Pancreas (tissue), 10 donors: Measurements from ENCODE around the gene CHSY3. TPM values are rescaled to one million over a fixed set of nuclear protein-coding genes. Genes with fewer than 3 reads are reported as not detected.

Source experiments
- ATAC-seq, 4 donors: fragments of 200-7000 bp; cut with Tn5 transposase; one replicate each; pipeline versions ENCODE4 v1.8.0 to v1.9.1; 2020; ENCODE audit warnings: mild to moderate bottlenecking in 4 of 4, moderate library complexity in 4 of 4
- DNase-seq, 6 donors: peaks; one replicate each; pipeline ENCODE4 v3.0.0-alpha.2; 2020
- FAIRE-seq: peaks from 2 replicates; lab custom pipeline; 2012; peaks lifted over from hg19 to GRCh38; lab: Jason Lieb, UNC
- H3K27ac ChIP-seq, 4 donors: fragments of 200-600 bp; sonication (generic); 1 replicate in 3 of 4; 2 replicates in 1 of 4; pipeline versions ENCODE4 v1.5.0 to v1.8.0; 2020
- H3K27me3 ChIP-seq, 4 donors: fragments of 200-600 bp; one replicate each; pipeline ENCODE4 v1.8.0; 2021
- H3K36me3 ChIP-seq, 3 donors: fragments of 200-600 bp; sonication (generic) in 1 of 3; one replicate each; pipeline versions ENCODE4 v1.5.0 to v1.8.0; 2020 to 2021
- H3K4me1 ChIP-seq, 3 donors: fragments of 200-600 bp; one replicate each; pipeline ENCODE4 v1.8.0; 2021
- H3K4me3 ChIP-seq, 4 donors: fragments of 200-600 bp; sonication (generic) in 2 of 4; one replicate each; pipeline versions ENCODE4 v1.5.0 to v1.8.0; 2020 to 2021
- H3K9me3 ChIP-seq, 4 donors: fragments of 200-600 bp; one replicate each; pipeline ENCODE4 v1.8.0; 2021
- CTCF ChIP-seq, 4 donors: fragments of 200-600 bp; sonication (generic) in 3 of 4; IDR thresholded peaks; one replicate each; pipeline versions ENCODE4 v1.5.0 to v1.8.0; 2021; ENCODE audit warnings: antibody characterized with exemption in 4 of 4
- WGBS, 2 donors: extraction: QIAGEN DNeasy Blood & Tissue Kit; methylation state at CpG; one replicate each; pipeline ENCODE4 v1.1.7; 2013; 5-methylcytosine and 5-hydroxymethylcytosine counted together
- intact Hi-C, 3 donors: fragments of 100-400 bp; cut with DNase I; formaldehyde crosslinking; loops; one replicate each; pipeline versions ENCODE4 v1.11.1 to v1.14.2; 2022
- polyA plus RNA-seq, 2 donors: library from polyadenylated mRNA; stranded (reverse); fragments of 200-250 nt; gene quantifications; one replicate each; pipeline ENCODE4 v1.2.3, GENCODE V29; 2013
- total RNA-seq, 6 donors: library from RNA; stranded (reverse); fragmentation: NEBNext Ultra II Directional in 4 of 6; extraction: Animal tissue kit (Norgen Biotek cat#: 25700) in 4 of 6; gene quantifications; one replicate each; pipeline versions ENCODE4 v1.2.1 to v1.2.4, GENCODE V29; 2021 to 2023
- donor health status: healthy with polysubstance abuse.
- donor health status: DM: no; HTN: no; CAD: no; lungs with moderate emphysema.
- donor health status: DM: no; HTN: no; CAD: no.
- donor health status: control.
- donor health status: control.
- donor health status: Bipolar disorder and iron deficiency.
- donor health status: DM: yes; HTN: yes; CAD: no.
- donor health status: DM: no; HTN: no; CAD: no.
- donor health status: DM: no; HTN: no; CAD: no.
- donor health status: DM: yes; HTN: yes; CAD: no.

The CHSY3 gene
- total and polyA plus RNA-seq, 8 donors: 0.07 to 1.2 (median 0.16) TPM

DNA sequence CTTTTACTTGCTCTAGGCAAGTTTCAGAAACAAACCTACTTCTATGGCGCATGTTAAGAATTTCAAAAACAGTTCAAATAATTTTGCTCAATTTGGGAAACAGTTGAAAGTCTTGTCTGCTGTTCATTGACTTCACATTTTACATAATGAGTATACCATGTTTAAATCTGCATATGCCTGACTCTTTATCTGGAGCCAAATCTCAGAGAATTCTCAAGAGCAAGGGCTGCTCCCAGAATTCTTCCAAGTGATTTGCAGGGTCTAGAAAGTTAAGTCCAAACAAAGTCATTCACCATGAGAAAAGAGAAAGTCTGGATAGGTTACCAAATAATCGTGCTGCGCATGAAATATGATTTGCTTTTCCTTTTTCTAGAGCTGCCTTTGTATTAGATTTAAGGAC, 160.2 kb downstream of the CHSY3 start:
- FAIRE-seq (no peak), ATAC-seq (no peak), DNase-seq (no peak)
- H3K9me3 ChIP-seq: no peaks in the 10 kb centered on the region
- no peaks in the 10 kb centered on the region for H3K27me3 ChIP-seq
- TF ChIP-seq CTCF (IDR thresholded peaks at IDR 0.05): no peak
- no peak overlapping the region for H3K27ac ChIP-seq
- no peaks in the 10 kb centered on the region for H3K4me1 ChIP-seq
- no peak overlapping the region for H3K4me3 ChIP-seq
- WGBS, 2 donors: 90 to 96% methylated on average over 3 of the region's 3 CpGs
- H3K36me3 ChIP-seq: no peaks in the 10 kb centered on the region
- intact Hi-C loops: no loop called here

DNA sequence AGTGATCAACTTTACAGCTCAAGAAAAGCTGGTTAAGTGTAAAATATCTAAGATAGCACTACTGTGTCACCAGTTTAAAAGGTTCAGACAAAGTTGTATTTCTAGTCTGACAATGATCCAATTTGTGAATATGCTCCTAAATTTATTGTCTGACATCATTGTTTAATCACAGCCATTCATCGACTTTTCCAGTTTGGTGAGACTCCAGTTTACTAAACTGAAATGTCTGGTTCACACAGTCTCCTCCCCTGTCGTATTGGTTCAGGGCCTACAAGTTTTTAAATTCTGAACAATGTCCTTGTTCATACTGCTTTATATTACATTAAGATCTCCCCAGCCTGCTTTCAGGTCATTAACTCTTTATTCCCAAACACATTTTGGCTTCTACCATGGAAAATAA, 161.4 kb downstream of the CHSY3 start:
- ATAC-seq (no peak), FAIRE-seq (no peak), DNase-seq (no peak)
- Histone ChIP-seq H3K27me3 (no peaks in the 10 kb centered on the region), H3K4me1 (no peaks in the 10 kb centered on the region), H3K27ac (no peak overlapping the region), H3K4me3 (no peak overlapping the region), H3K36me3 (no peaks in the 10 kb centered on the region), H3K9me3 (no peaks in the 10 kb centered on the region)
- TF ChIP-seq CTCF (IDR thresholded peaks at IDR 0.05): no peak
- intact Hi-C loops: no loop called here
- 74% methylated on average over 2 of the region's 2 CpGs for WGBS, 2 donors

GRCh38 chr5:130066644-130067043, 162.4 kb downstream of the CHSY3 start:
- intact Hi-C loops: no loop called here
- DNase-seq (no peak), FAIRE-seq (no peak), ATAC-seq (no peak)
- Histone ChIP-seq H3K4me3 (no peak overlapping the region), H3K27me3 (no peaks in the 10 kb centered on the region), H3K36me3 (no peaks in the 10 kb centered on the region), H3K9me3 (no peaks in the 10 kb centered on the region), H3K4me1 (no peaks in the 10 kb centered on the region), H3K27ac (no peak overlapping the region)
- WGBS, 2 donors: 87% methylated on average over 3 of the region's 3 CpGs
- TF ChIP-seq CTCF (IDR thresholded peaks at IDR 0.05): no peak

- H3K9me3 ChIP-seq: no peaks in the 10 kb centered on the region
- H3K27me3 ChIP-seq: no peaks in the 10 kb centered on the region
- no peak overlapping the region for H3K27ac ChIP-seq
- H3K36me3 ChIP-seq: no peaks in the 10 kb centered on the region
- DNase-seq (no peak), ATAC-seq (no peak), FAIRE-seq (no peak)
- no peaks in the 10 kb centered on the region for H3K4me1 ChIP-seq
- no peak for TF ChIP-seq CTCF (IDR thresholded peaks at IDR 0.05)
- intact Hi-C loops: no loop called here
- H3K4me3 ChIP-seq: no peak overlapping the region
These were observed 163.1 kb downstream of the CHSY3 start for GRCh38 chr5:130067364-130067763.

DNA sequence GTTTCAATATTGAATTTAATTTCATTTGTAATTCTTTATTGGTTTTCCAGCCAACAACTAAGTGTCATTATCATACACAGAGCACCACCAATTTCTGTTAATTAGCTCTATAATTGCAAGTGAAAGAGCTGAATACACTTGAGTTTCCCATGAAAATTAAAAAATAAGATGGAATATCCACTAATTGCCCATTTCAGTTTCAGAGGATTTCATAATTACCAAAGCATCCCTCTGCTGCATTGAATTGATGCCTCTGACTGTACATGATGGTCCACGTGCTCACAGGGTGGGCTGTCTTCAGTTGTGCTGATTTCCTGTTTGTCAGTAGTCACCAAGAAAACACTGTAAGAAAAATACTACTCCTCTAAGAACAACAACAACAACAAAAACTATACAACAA, 163.8 kb downstream of the CHSY3 start:
- no peaks in the 10 kb centered on the region for H3K4me1 ChIP-seq
- no peaks in the 10 kb centered on the region for H3K36me3 ChIP-seq
- ATAC-seq (no peak), DNase-seq (no peak), FAIRE-seq (no peak)
- no peak overlapping the region for H3K4me3 ChIP-seq
- TF ChIP-seq CTCF (IDR thresholded peaks at IDR 0.05): no peak
- no peak overlapping the region for H3K27ac ChIP-seq
- 70 to 86% methylated on average over 1 of the region's 1 CpG for WGBS, 2 donors
- H3K9me3 ChIP-seq: no peaks in the 10 kb centered on the region
- intact Hi-C loops: no loop called here
- H3K27me3 ChIP-seq: no peaks in the 10 kb centered on the region
